Stimulated activated CD8-positive, alpha-beta memory T cell treated with anti-CD3 and anti-CD28 coated beads, Interleukin-4, amount 100 ng/mL, for 24 hours (primary cell): Measurements from ENCODE around the gene RSPH10B.
"Not testable (repeated sequence)": the region's sequence is repeated elsewhere in the genome, so short reads cannot be mapped to it uniquely, and the experiment has no call there.

Source experiments
- DNase-seq: peaks from one replicate; pipeline ENCODE4 v3.0.0-alpha.2; 2020; ENCODE audit warnings: low read depth

RSPH10B gene

GRCh38 chr7:5970347-5970911 is at the start of gene RSPH10B:
TSS of gene RSPH10B (minus strand) at chr7:5970689. CDS start at chr7:5967116, 3,573 bp downstream.
- not testable (repeated sequence) for DNase-seq

- DNase-seq: no peak
Measured at GRCh38 chr7:6016653-6016966, 46.1 kb upstream of the RSPH10B start.

- no peak for DNase-seq
Measured at GRCh38 chr7:6015917-6016652, 45.6 kb upstream of the RSPH10B start.

GRCh38 chr7:6012355-6013104 is 42.0 kb upstream of the RSPH10B start:
- no peak for DNase-seq

- DNase-seq: no peak
Measured at GRCh38 chr7:6011541-6011940, 41.1 kb upstream of the RSPH10B start.

- not testable (repeated sequence) for DNase-seq
Measured at GRCh38 chr7:6010370-6010769, 39.9 kb upstream of the RSPH10B start.

- peak; percentile 93 for DNase-seq
Measured at GRCh38 chr7:6008668-6009611, 38.5 kb upstream of the RSPH10B start, which contains the start of the genes AIMP2 and PMS2. TSS of gene AIMP2 (plus strand) at chr7:6009272. CDS start at chr7:6009364, 92 bp downstream. TSS of gene PMS2 (minus strand) at chr7:6009049. CDS start at chr7:6009019, 30 bp downstream.

GRCh38 chr7:6007835-6008590 is 37.5 kb upstream of the RSPH10B start:
- not testable (repeated sequence) for DNase-seq

- DNase-seq: no peak
Measured at GRCh38 chr7:6007386-6007785, 36.9 kb upstream of the RSPH10B start.

- no peak for DNase-seq
Measured at GRCh38 chr7:5997210-5997808, 26.8 kb upstream of the RSPH10B start.

- DNase-seq: not testable (repeated sequence)
Measured at GRCh38 chr7:5987061-5987460, 16.6 kb upstream of the RSPH10B start.

- not testable (repeated sequence) for DNase-seq
Measured at GRCh38 chr7:5979680-5980314, 9.3 kb upstream of the RSPH10B start.

GRCh38 chr7:5973580-5973979 is 3.1 kb upstream of the RSPH10B start:
- not testable (repeated sequence) for DNase-seq

GRCh38 chr7:5963810-5964209 is 6.7 kb downstream of the RSPH10B start:
- not testable (repeated sequence) for DNase-seq

- not testable (repeated sequence) for DNase-seq
Measured at GRCh38 chr7:5963205-5963604, 7.3 kb downstream of the RSPH10B start.

GRCh38 chr7:5934945-5935450 is 35.5 kb downstream of the RSPH10B start:
- DNase-seq: not testable (repeated sequence)

- DNase-seq: not testable (repeated sequence)
Measured at GRCh38 chr7:5931905-5932644, 38.4 kb downstream of the RSPH10B start.

- DNase-seq: not testable (repeated sequence)
Measured at GRCh38 chr7:5931250-5931649, 39.2 kb downstream of the RSPH10B start.

- DNase-seq: not testable (repeated sequence)
Measured at GRCh38 chr7:5930290-5930689, 40.2 kb downstream of the RSPH10B start.
